Osteoblast (primary cell): Measurements from ENCODE around the gene SPATS2L. TPM values are rescaled to one million over a fixed set of nuclear protein-coding genes. Genes with fewer than 3 reads are reported as not detected.

ENCODE experiments used
- DNase-seq: peaks from one replicate; pipeline ENCODE4 v3.0.0; 2011; ENCODE audit warnings: low spot score, mixed read lengths; ENCODE audit not compliant: insufficient read length; ENCODE audit errors: missing footprints
- H2AFZ ChIP-seq: 2 replicates; pipeline ENCODE4 v1.6.0; 2011; ENCODE audit warnings: mild to moderate bottlenecking, low read length
- H3K27ac ChIP-seq: 2 replicates; pipeline ENCODE4 v1.5.1; 2011; ENCODE audit warnings: mild to moderate bottlenecking, low read depth, low read length, moderate library complexity
- H3K27me3 ChIP-seq: 2 replicates; pipeline ENCODE4 v1.6.0; 2012; ENCODE audit warnings: mild to moderate bottlenecking, control low read depth, inconsistent platforms, low read length, moderate library complexity; ENCODE audit not compliant: insufficient read depth
- H3K36me3 ChIP-seq: 2 replicates; pipeline ENCODE4 v1.5.1; 2011; ENCODE audit warnings: mild to moderate bottlenecking, low read length, control low read depth, moderate library complexity; ENCODE audit not compliant: insufficient read depth
- H3K4me1 ChIP-seq: 2 replicates; pipeline ENCODE4 v1.5.1; 2011; ENCODE audit warnings: mild to moderate bottlenecking, low read length, control low read depth, moderate library complexity; ENCODE audit not compliant: insufficient read depth
- H3K4me2 ChIP-seq: 2 replicates; pipeline ENCODE4 v1.6.0; 2011; ENCODE audit warnings: mild to moderate bottlenecking, low read length; ENCODE audit not compliant: insufficient read depth
- H3K4me3 ChIP-seq: fragments of 200-600 bp; sonication (generic); 3 replicates; pipeline ENCODE4 v1.5.1; 2012; ENCODE audit warnings: mild to moderate bottlenecking, low read length, inconsistent platforms; ENCODE audit not compliant: insufficient read depth
- H3K79me2 ChIP-seq: 2 replicates; pipeline ENCODE4 v1.6.0; 2012; ENCODE audit warnings: mild to moderate bottlenecking, low read length, control low read depth, inconsistent platforms; ENCODE audit not compliant: insufficient read depth
- H3K9me3 ChIP-seq: 2 replicates; pipeline ENCODE4 v1.5.1; 2011; ENCODE audit warnings: low read depth, low read length, control low read depth
- H4K20me1 ChIP-seq: 2 replicates; pipeline ENCODE4 v1.6.0; 2012; ENCODE audit warnings: mild to moderate bottlenecking, low read length, control low read depth; ENCODE audit not compliant: insufficient read depth
- CTCF ChIP-seq: IDR thresholded peaks from 2 replicates; pipeline ENCODE4 v1.5.1; 2011; ENCODE audit warnings: mild to moderate bottlenecking, low read depth, low read length, moderate library complexity; ENCODE audit errors: extremely low read depth
- total RNA-seq: library from RNA; depleted of rRNA; stranded (reverse); fragments of >200 nt; gene quantifications from 2 replicates; pipeline ENCODE4 v1.2.3, GENCODE V29; 2012

SPATS2L gene
- total RNA-seq, 1 donor: 74.6 TPM

- H3K79me2 ChIP-seq: peaks cover 25% of the 10 kb centered on the region
- H3K9me3 ChIP-seq: no peaks in the 10 kb centered on the region
- no peak for DNase-seq
- no peak overlapping the region for H2AFZ ChIP-seq
- H3K4me1 ChIP-seq: peaks cover 11% of the 10 kb centered on the region
- H4K20me1 ChIP-seq: no peaks in the 10 kb centered on the region
- no peak overlapping the region for H3K4me3 ChIP-seq
- H3K27ac ChIP-seq: no peak overlapping the region
- no peaks in the 10 kb centered on the region for H3K27me3 ChIP-seq
- no peak overlapping the region for H3K4me2 ChIP-seq
- H3K36me3 ChIP-seq: peaks cover 4% of the 10 kb centered on the region
- TF ChIP-seq CTCF: no peak
These were observed 200.2 kb downstream of the SPATS2L start for GRCh38 chr2:200506679-200507078.

- no peaks in the 10 kb centered on the region for H4K20me1 ChIP-seq
- no peak for DNase-seq
- no peak overlapping the region for H3K4me2 ChIP-seq
- H3K27me3 ChIP-seq: peaks cover 3% of the 10 kb centered on the region
- H3K36me3 ChIP-seq: peaks cover 4% of the 10 kb centered on the region
- peaks cover 11% of the 10 kb centered on the region for H3K4me1 ChIP-seq
- TF ChIP-seq CTCF: no peak
- no peak overlapping the region for H3K4me3 ChIP-seq
- no peak overlapping the region for H2AFZ ChIP-seq
- H3K27ac ChIP-seq: no peak overlapping the region
- no peaks in the 10 kb centered on the region for H3K9me3 ChIP-seq
- H3K79me2 ChIP-seq: peaks cover 25% of the 10 kb centered on the region
These were observed 200.7 kb downstream of the SPATS2L start for GRCh38 chr2:200507179-200507578.

GRCh38 chr2:200509235-200509611, 202.7 kb downstream of the SPATS2L start:
- Histone ChIP-seq H3K27ac (peak overlapping the region; percentile 31), H3K9me3 (no peaks in the 10 kb centered on the region), H3K4me3 (peak overlapping the region; percentile 87), H3K4me1 (peaks cover 11% of the 10 kb centered on the region), H3K27me3 (peaks cover 21% of the 10 kb centered on the region), H3K36me3 (no peaks in the 10 kb centered on the region), H3K79me2 (peaks cover 17% of the 10 kb centered on the region), H2AFZ (peak overlapping the region; percentile 83), H3K4me2 (peak overlapping the region; percentile 89), H4K20me1 (no peaks in the 10 kb centered on the region)
- TF ChIP-seq CTCF: no peak
- DNase-seq: peak; percentile 55

- Histone ChIP-seq H3K4me3 (peak within 1 kb of the TSS; percentile 87), H3K9me3 (no peaks in the 10 kb centered on the region), H3K79me2 (peaks cover 17% of the 10 kb centered on the region), H4K20me1 (no peaks in the 10 kb centered on the region), H3K4me1 (peaks cover 11% of the 10 kb centered on the region), H3K36me3 (no peaks in the 10 kb centered on the region), H3K4me2 (peak within 1 kb of the TSS; percentile 89), H2AFZ (peak within 1 kb of the TSS; percentile 92), H3K27me3 (peaks cover 25% of the 10 kb centered on the region), H3K27ac (peak within 1 kb of the TSS; percentile 31)
- peak; percentile 99 for DNase-seq
- peak; percentile 67 for TF ChIP-seq CTCF
These were observed 203.3 kb downstream of the SPATS2L start, which contains the start of gene KCTD18 for GRCh38 chr2:200509612-200510433. KCTD18 (minus strand) TSS chr2:200510068; CDS start chr2:200507016, 3,052 bp downstream.
